Osteocyte (in vitro differentiated cells): ENCODE results near the gene BAX. TPM values are rescaled to one million over a fixed set of nuclear protein-coding genes. Genes with fewer than 3 reads are reported as not detected.

Source experiments
- DNase-seq: peaks from one replicate; pipeline ENCODE4 v3.0.0; 2021; ENCODE audit warnings: mixed read lengths; ENCODE audit not compliant: unreplicated experiment; ENCODE audit errors: extremely low spot score
- H3K27ac Mint-ChIP-seq: one replicate; pipeline ENCODE4 v1.8.0; 2021; ENCODE audit warnings: mild to moderate bottlenecking, mixed read lengths; ENCODE audit not compliant: unreplicated experiment
- H3K27me3 Mint-ChIP-seq: one replicate; pipeline ENCODE4 v1.8.0; 2021; ENCODE audit warnings: mixed read lengths; ENCODE audit not compliant: unreplicated experiment
- H3K36me3 Mint-ChIP-seq: one replicate; pipeline ENCODE4 v1.8.0; 2021; ENCODE audit warnings: mixed read lengths; ENCODE audit not compliant: unreplicated experiment
- H3K4me1 Mint-ChIP-seq: one replicate; pipeline ENCODE4 v1.8.0; 2021; ENCODE audit warnings: mixed read lengths; ENCODE audit not compliant: unreplicated experiment
- H3K4me3 Mint-ChIP-seq: one replicate; pipeline ENCODE4 v1.8.0; 2021; ENCODE audit warnings: mild to moderate bottlenecking, moderate library complexity, mixed read lengths; ENCODE audit not compliant: unreplicated experiment
- H3K9me3 Mint-ChIP-seq: one replicate; pipeline ENCODE4 v1.8.0; 2021; ENCODE audit warnings: mixed read lengths; ENCODE audit not compliant: unreplicated experiment
- total RNA-seq: library from RNA; stranded (reverse); gene quantifications from 2 replicates; pipeline ENCODE4 v1.2.1, GENCODE V29; 2021
- TF ChIP-seq, protein P1 (sequence below): fragments of 200-600 bp; sonication (generic); IDR thresholded peaks from 2 replicates; pipeline ENCODE4 v1.5.0; 2021; ENCODE audit warnings: antibody characterized with exemption, mild to moderate bottlenecking, moderate library complexity

BAX gene
- total RNA-seq, 1 donor from 2014 or later = 154 TPM

DNA sequence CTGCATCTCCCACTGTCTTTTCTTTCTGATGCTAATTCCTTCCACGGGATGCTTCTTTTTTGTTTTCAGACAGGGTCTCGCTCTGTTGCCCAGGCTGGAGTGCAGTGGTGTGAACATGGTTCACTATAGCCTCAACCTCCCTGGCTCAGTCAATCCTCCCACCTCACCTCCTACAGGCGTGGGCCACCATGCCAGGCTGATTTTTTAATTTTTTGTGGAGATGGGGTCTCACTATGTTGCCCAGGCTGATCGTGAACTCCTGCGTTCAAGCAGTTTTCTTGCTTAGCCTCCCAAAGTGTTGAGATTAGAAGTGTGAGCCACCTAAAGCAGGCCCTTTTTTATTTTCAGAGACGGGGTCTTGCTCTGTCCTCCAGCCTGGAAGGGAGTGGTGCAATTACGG, 33.6 kb downstream of the BAX start:
- Mint-ChIP-seq H3K4me3 (no peak overlapping the region), H3K27ac (no peak overlapping the region), H3K27me3 (no peaks in the 10 kb centered on the region), H3K9me3 (no peaks in the 10 kb centered on the region), H3K36me3 (peaks cover 14% of the 10 kb centered on the region), H3K4me1 (peaks cover 9% of the 10 kb centered on the region)
- no peak for DNase-seq
- TF ChIP-seq, protein P1, sequence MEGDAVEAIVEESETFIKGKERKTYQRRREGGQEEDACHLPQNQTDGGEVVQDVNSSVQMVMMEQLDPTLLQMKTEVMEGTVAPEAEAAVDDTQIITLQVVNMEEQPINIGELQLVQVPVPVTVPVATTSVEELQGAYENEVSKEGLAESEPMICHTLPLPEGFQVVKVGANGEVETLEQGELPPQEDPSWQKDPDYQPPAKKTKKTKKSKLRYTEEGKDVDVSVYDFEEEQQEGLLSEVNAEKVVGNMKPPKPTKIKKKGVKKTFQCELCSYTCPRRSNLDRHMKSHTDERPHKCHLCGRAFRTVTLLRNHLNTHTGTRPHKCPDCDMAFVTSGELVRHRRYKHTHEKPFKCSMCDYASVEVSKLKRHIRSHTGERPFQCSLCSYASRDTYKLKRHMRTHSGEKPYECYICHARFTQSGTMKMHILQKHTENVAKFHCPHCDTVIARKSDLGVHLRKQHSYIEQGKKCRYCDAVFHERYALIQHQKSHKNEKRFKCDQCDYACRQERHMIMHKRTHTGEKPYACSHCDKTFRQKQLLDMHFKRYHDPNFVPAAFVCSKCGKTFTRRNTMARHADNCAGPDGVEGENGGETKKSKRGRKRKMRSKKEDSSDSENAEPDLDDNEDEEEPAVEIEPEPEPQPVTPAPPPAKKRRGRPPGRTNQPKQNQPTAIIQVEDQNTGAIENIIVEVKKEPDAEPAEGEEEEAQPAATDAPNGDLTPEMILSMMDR = no peak

DNA sequence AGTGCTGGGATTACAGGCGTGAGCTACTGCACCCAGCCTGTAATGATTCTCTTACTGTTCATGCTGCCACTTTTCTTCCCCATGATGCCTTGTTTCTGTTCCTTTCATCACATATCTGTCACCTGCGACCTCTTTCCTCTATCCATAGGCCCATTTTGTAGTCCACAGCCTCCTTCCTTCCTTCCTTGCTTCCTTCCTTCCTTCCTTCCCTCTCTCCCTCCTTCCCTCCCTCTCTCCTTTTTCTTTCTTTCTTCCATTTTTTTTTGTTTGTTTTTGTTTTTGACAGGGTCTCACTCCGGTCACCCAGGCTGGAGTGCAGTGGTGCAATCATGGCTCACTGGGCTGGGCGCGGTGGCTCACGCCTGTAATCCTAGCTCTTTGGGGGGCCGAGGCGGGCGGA, 34.2 kb downstream of the BAX start:
- Mint-ChIP-seq H3K4me3 (no peak overlapping the region), H3K4me1 (peaks cover 11% of the 10 kb centered on the region), H3K27ac (no peak overlapping the region), H3K27me3 (no peaks in the 10 kb centered on the region), H3K36me3 (peaks cover 10% of the 10 kb centered on the region), H3K9me3 (no peaks in the 10 kb centered on the region)
- TF ChIP-seq, protein P1 = no peak
- no peak for DNase-seq

DNA sequence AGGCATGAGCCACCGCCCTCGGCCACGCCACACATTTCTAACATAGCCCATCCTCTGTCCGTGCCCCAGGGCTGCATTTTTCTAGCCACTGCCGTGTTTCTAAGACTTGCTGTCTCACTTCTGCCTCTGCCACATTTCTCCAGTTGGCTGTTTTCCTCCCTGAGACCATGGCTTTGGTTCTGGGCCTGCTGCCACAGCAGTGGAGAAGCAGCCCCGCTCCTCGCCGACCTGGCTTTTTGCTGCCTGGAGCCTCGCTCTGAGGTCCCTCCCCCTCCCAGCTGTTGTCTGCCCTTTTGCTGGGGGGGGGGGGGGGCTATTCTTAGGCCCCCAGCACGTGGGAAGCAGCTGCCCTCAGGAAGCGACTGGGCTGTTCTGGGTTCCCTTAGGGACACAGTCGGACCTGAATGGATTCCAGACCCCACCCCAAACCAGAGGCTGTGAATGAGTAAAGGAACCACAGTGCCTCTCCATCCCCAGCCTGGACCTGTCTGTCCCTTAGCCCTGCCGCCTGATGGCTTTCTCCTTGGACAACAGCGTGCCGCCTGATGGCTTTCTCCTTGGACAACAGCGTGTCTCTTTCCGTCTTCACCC, 35.1 kb downstream of the BAX start:
- H3K4me1 Mint-ChIP-seq = peaks cover 19% of the 10 kb centered on the region
- no peaks in the 10 kb centered on the region for H3K27me3 Mint-ChIP-seq
- H3K9me3 Mint-ChIP-seq = no peaks in the 10 kb centered on the region
- no peak for DNase-seq
- H3K27ac Mint-ChIP-seq = no peak overlapping the region
- H3K4me3 Mint-ChIP-seq = no peak overlapping the region
- TF ChIP-seq, protein P1 = no peak
- H3K36me3 Mint-ChIP-seq = peaks cover 10% of the 10 kb centered on the region

DNA sequence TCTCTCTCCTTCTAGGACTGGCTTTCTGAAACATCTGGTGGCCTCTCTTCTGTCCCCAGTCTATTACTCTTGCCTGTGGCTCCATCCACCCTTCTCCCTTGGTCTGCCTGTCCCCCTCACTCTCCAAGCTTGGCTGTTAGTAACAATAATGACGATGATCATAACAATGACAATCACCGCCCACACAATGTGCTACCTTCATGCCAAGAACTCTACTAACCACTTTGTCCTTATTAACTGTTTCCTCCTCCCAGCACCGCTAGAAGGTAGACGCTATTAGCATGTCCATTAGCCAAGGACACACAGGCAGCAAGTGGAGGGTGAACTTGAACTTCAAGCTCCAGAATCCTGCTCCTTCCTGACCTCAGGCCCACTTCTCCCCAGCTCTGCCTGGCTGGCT, 35.7 kb downstream of the BAX start:
- TF ChIP-seq, protein P1 = no peak
- no peak for DNase-seq
- Mint-ChIP-seq H3K9me3 (no peaks in the 10 kb centered on the region), H3K27ac (no peak overlapping the region), H3K4me1 (peaks cover 25% of the 10 kb centered on the region), H3K4me3 (no peak overlapping the region), H3K36me3 (peaks cover 10% of the 10 kb centered on the region), H3K27me3 (no peaks in the 10 kb centered on the region)

DNA sequence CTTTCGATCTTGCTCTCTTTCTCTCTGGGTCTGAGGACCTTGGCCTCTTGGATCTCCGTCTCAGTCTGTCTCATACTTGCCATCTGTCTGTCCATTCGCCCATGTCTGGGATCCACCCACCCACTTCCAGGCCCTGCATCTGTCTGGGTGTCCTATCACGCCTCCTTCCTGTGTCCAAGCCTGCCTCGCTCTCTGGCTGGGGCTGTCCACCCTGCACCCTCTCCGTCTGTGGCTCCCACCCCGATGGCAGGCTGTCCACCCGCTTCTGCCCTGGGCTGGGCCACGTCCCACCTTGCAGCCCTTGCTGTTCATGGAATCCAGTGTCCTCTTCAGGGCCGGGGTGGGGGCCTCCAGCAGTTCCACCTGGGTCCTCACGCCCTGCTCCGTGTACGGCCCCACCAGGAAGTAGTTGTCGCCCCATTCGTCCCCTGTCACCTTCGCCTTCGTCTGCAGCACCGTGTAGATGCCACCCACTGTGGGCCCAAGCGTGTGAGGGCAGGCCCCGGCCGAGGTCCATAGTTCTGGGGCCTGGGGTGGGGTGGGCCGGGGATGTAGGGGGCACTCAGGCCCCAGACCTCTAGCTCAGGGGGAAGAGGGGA, 36.4 kb downstream of the BAX start:
- no peak for DNase-seq
- peak overlapping the region; percentile 26 for H3K4me3 Mint-ChIP-seq
- TF ChIP-seq, protein P1 = no peak
- no peaks in the 10 kb centered on the region for H3K27me3 Mint-ChIP-seq
- H3K4me1 Mint-ChIP-seq = peaks cover 25% of the 10 kb centered on the region
- no peaks in the 10 kb centered on the region for H3K9me3 Mint-ChIP-seq
- H3K36me3 Mint-ChIP-seq = peaks cover 10% of the 10 kb centered on the region
- peak overlapping the region; percentile 34 for H3K27ac Mint-ChIP-seq
